ENCODE results near the gene PISD.

The PISD gene

GRCh38 chr22:31651664-31652063, 10.4 kb downstream of the PISD start:
- no peak for TF ChIP-seq CTCF (IDR thresholded peaks at IDR 0.05; ENCODE audit: low read depth, low read length, missing control alignments)
- H3K4me3 ChIP-seq (ENCODE audit: low read depth, low read length), result no peak overlapping the region; the same call in 1 of the 2 replicates
- no peak for DNase-seq (ENCODE audit: low read depth)

GRCh38 chr22:31650391-31650790, 11.6 kb downstream of the PISD start:
- DNase-seq (ENCODE audit: low read depth), result no peak
- TF ChIP-seq CTCF (IDR thresholded peaks at IDR 0.05; ENCODE audit: low read depth, low read length, missing control alignments), result no peak
- no peak overlapping the region for H3K4me3 ChIP-seq (ENCODE audit: low read depth, low read length)

GRCh38 chr22:31647523-31648320, 14.3 kb downstream of the PISD start:
- no peak for DNase-seq (ENCODE audit: low read depth)
- no peak overlapping the region for H3K4me3 ChIP-seq (ENCODE audit: low read depth, low read length)
- no peak for TF ChIP-seq CTCF (IDR thresholded peaks at IDR 0.05; ENCODE audit: low read depth, low read length, missing control alignments)

GRCh38 chr22:31647066-31647465, 14.9 kb downstream of the PISD start:
- no peak overlapping the region for H3K4me3 ChIP-seq (ENCODE audit: low read depth, low read length)
- no peak for TF ChIP-seq CTCF (IDR thresholded peaks at IDR 0.05; ENCODE audit: low read depth, low read length, missing control alignments)
- no peak for DNase-seq (ENCODE audit: low read depth)

- no peak for DNase-seq (ENCODE audit: low read depth)
- no peak for TF ChIP-seq CTCF (IDR thresholded peaks at IDR 0.05; ENCODE audit: low read depth, low read length, missing control alignments)
These were observed 15.6 kb downstream of the PISD start for GRCh38 chr22:31646186-31647019.

GRCh38 chr22:31639436-31640039, 22.5 kb downstream of the PISD start:
- TF ChIP-seq CTCF (IDR thresholded peaks at IDR 0.05; ENCODE audit: low read depth, low read length, missing control alignments), result no peak
- no peak overlapping the region for H3K4me3 ChIP-seq (ENCODE audit: low read depth, low read length)
- no peak for DNase-seq (ENCODE audit: low read depth)

More at GRCh38 chr22:31646186-31647019, 15.6 kb downstream of the PISD start:
- H3K4me3 ChIP-seq (ENCODE audit: low read depth, low read length), result no peak overlapping the region
